Measurements from ENCODE around the gene GRIA1.
"Not testable (repeated sequence)": the region's sequence is repeated elsewhere in the genome, so short reads cannot be mapped to it uniquely, and the experiment has no call there.

Gene GRIA1

DNA sequence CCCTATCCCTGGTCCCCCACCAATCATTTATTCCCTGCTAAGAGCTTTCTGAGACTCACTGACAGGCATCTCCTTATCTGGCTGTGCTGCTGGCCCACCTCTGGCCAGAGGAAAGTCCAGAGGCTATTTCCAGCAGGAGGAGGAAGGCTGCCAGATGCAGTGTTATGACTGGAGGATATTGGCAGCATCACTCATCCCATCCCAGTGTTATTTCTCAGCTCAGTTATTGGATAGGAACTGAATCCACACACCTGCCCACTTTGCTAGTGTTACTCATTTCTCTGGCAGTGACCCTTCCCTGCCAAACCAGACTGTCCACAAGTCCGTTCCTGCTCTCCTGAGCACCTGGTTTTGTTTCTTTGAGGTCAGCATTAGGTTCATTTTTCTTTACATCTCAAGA, 228.2 kb downstream of the GRIA1 start:
- no peak for DNase-seq (ENCODE audit: low read depth)

DNA sequence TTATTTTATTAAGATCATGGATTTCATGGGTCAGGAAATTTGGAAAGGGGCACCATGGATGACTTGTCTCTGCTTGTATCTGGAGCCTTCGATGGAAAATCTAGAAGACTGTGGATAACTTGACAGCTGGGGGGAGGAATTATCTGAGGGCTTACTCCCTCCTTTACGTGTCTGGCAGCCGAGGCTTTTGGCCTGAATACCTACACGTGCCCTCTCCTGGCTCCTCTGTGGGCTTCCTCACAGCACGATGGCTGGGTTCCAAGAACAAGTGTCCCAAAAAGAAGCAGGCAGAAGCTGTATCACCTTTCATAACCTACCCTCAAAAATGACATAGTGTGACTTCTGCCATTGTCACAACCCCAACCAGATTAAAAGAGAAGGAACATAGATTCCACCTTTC, 228.9 kb downstream of the GRIA1 start:
- no peak for DNase-seq (ENCODE audit: low read depth)

DNA sequence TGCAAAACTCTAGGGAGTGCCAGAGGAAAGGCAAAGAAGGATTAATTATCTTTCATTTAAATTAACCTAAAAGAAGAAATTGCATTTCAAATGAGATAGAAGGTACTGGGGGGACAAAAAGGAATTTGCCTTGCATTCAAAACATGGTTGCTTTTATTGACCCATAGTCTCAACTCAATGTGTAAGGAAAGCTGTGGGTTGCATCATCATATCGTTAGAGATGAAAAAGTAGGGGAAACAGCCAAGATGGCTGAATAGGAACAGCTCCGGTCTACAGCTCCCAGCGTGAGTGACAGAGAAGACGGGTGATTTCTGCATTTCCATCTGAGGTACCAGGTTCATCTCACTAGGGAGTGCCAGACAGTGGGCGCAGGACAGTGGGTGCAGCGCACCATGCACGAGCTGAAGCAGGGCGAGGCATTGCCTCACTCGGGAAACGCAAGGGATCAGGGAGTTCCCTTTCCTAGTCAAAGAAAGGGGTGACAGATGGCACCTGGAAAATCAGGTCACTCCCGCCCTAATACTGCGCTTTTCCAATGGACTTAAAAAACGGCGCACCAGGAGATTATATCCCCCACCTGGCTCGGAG, 232.6 kb downstream of the GRIA1 start:
- DNase-seq (ENCODE audit: low read depth), result not testable (repeated sequence)

DNA sequence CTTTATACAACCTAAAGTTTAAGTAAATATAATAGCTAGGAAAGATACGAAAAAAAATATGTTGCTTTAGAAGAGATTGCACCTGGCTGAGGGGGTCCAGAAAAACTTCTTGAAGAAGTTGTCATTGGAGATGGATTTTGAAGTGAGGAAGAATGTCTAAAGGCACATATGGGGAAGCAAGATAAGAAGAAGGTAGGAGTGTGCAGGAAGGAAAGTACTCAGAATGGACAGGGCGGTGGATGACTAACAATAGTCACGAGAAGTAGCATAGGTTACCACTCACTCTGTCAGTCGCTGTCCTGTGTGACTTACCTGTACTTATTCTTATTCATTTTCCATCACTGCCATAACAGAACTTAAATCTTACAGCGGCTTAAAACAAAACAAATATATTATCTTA, 251.6 kb downstream of the GRIA1 start:
- no peak for DNase-seq (ENCODE audit: low read depth)

DNA sequence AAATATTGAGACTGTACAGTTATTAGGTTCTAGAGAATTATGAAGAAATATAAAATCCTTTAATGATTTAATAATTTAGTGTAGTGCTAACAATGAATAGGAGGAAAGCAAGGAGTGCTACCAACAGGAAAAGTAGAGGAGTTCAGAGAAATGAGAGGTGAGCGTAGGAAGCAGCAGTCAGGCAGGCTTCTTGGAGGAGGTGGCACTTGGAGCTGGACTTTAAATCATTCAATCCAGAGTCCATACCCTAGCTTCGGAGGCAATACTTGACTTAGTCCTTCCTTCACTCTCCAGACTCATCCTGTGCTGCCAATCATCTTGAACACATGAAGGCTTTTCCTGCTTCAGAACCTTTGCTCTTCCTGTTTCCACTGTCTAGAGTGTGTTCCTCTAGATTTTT, 254.3 kb downstream of the GRIA1 start:
- DNase-seq (ENCODE audit: low read depth), result no peak

DNA sequence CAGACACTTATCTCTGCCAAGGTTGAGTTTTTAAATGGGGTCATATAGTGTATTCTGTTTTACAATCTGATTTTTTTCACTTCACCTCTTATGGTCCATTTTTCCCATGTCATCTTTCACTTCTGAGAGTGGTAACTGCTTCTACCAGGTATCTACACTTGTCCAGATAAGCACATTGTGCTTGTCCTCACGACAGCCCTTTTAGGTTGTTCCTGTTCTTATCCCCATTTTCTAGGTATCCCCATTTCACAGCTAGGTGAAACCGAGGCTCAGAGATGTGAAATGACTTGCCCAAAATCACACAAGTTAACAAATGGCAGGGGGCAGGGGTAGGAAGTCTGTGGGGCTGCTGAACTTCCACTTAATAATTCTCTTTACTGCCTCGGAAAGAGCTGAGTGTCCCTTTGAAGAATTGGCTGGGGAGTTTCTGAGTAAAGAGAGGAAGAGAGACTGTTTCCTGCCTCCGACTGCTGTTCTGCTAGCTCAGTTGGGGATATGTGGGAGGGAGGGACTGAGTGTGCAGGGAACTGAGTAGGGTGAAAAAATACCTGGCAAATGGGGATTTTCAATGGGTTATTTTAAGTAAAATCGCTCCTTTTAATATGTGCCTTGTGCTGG, 255.4 kb downstream of the GRIA1 start:
- no peak for DNase-seq (ENCODE audit: low read depth)

DNA sequence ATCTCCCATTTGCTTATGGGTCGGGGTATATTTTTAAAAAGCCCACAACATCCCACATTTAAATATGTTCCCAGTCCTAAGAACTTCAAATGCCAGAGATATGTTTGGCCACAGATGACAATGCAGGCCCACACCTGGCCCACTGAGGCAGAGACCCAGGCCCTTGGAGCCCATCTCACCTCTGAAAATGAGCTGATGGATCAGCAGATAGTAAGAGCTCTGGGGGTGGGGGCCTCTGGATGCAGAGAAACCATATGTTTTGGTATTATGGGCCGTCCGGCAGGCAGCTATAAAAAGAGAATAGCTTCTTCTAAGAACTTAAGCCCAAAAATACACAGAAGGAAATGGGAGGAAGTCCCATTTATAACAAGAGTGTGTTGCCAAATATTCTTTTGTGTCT, 256.0 kb downstream of the GRIA1 start:
- no peak for DNase-seq (ENCODE audit: low read depth)

DNA sequence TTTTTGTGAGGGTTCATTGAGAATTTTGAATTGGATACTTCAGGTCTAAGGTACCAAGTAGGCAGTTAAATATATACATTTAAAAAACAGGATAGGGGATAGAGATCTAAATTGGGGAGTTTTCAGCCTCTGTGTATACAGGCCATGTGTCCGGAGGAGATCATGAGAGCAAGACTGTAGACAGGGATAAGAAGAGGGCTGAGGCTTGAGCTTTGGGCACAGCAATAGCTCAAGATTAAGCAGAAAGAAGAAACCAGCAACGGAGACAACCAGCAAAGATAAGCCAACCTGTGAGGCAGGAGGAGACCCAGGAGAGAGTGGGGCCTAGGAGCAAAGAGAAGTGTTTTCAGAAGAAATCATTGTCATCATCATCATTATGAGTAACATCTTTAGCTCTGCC, 258.4 kb downstream of the GRIA1 start:
- no peak for DNase-seq (ENCODE audit: low read depth)

DNA sequence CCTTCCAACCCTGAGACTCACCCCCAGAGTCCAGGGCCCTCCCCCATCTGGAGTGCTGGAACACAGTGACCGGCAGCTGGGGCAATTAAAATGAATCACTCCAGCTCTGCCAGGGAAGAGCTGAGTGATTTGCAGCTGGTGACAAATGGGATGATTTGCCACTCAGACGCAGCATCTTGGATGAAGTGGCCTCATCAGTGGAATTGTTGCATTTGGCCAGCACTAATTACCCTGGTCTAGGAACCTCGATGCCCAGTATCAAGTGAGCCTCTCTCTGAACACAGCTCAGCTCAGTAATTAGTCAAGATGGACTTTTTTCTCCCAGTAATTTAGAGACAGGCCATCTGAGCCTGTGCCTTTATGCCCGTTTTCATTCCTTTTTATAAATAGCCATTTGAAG, 259.5 kb downstream of the GRIA1 start:
- no peak for DNase-seq (ENCODE audit: low read depth)

DNA sequence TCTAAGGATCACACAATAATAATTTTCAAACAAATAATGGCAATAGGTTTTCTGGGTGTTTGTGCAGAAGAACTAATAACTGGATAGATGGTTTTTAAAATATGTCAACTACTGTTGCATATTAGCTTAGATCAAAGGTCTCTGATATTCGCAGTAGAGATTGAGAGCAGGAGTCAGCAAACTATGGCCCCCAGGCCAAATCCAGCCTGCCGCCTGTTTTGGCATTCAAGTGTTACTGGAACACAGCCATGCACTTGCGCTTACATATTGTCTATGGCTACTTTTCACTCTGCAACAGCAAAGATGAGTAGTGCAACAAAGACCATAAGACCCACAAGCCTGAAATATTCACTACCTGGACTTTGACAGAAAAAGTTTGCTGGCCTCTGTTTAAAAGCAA, 260.8 kb downstream of the GRIA1 start:
- DNase-seq (ENCODE audit: low read depth), result no peak

DNA sequence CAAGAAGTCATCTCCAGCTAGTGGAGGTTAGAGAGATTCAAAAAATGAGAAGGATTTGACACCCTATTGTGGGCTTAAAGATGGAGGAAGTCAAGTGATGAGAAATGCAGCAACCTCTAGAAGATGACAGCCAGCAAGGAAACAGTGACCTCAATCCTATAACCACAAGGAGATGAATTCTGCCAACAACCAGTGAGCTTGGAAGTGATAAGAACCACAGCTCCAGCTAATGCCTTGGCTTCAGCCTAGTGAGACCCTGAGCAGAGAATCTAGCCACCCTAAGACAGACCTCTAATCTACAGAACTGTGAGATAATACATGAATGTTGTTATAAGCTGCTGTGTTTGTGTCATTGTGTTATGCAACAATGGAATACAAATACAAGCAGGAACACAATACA, 262.4 kb downstream of the GRIA1 start:
- DNase-seq (ENCODE audit: low read depth), result no peak

DNA sequence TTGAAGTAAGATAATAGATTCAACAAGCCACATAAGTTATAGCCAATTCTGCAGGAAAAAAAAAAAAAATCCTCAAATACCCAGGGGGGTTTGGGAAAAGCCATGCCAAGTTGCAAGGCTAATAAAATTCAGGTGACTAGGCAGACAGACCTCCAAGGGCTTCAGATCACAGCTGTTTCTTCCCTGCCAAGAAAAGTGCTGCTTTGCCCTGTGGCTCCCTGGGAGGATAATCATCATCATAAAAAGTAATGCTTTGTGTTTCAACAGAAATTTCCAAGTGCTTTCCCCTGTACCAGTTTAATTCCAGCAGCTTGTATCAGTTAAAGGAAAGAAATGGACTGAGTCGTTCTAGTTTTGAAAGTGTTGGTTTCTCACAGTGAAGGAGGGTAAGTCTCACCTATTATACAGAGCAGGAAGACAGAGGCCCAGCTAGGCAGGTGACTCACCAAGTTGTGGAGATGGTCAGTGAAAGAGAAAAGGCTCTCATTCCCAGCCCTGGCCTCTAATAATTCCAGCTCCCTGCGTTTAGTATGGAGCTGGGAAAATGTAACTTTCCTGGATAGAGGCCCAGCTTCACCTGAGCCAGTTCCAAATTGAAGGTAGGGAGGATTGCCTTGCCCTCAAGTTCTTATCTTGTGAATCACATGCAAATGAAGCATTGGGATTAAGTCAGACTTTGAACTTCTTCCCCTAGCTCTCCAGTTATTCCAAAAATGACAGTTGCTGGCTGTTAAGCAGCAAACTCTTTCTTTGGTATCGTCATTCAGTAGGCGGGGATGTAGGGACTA, 263.4 kb downstream of the GRIA1 start:
- DNase-seq (ENCODE audit: low read depth), result no peak

DNA sequence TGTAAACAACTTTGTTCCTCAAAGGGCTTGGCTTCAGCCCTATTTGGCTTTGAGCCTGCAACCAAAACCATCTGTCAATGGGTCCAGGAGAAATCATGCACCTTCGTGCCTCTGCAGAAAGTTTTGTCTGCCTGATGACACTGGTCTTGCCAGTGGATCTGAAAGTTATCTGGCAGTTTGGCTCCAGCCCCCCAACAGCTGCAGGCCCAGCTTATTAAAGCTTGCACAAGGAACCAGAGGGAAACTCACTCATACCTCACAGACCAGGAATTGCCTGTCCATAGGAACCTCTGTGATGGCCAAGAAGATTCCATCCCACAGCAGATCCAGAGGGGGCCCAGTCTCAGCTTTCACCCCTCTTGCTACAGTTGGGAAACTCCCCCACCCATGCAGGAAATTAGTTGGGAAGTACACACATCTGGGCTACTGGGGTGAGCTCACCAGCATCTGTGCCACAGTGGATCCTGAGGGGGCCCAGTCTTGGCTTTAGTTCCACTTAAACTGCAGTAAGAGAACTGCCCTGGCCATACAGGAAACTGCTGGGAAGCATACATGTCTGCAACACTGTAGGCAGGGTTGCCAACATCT, 265.5 kb downstream of the GRIA1 start:
- DNase-seq (ENCODE audit: low read depth), result no peak

DNA sequence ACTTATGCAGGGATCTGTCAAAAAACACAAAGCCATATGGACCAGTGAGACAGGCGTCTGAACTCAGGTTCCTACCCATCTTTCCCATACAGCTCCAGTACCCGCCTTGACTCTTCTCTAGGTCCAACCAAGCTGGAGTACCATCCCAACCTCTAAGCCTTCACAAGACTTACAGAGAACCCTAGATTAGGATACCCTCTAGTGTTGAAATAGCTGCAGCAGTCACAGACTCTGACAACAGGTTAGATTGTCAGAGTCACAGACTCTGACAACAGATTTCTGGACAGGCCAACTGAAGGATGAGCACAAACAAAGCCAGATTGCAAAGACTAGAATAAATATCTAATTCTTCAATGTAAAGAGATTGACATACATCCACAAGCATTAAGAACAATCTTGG, 266.1 kb downstream of the GRIA1 start:
- no peak for DNase-seq (ENCODE audit: low read depth)

DNA sequence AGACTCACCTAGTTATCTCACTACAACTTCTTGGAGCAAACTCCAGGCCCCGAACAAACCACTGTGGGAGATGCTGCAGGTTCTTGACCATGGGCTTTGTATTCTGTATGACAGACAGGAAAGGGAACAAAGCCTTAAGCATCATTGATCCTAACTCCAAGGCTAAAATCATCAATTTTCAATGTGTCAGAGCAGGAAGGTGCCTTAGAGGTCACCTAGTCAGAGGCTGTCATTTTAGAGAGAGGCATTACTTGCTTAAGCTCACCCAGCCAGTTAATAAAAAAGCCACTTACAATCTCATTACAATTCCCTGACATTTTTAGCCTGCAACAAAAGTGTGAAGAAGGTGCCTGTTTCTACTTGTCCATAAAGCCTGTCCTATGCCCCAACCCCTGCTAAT, 275.5 kb downstream of the GRIA1 start:
- no peak for DNase-seq (ENCODE audit: low read depth)

DNA sequence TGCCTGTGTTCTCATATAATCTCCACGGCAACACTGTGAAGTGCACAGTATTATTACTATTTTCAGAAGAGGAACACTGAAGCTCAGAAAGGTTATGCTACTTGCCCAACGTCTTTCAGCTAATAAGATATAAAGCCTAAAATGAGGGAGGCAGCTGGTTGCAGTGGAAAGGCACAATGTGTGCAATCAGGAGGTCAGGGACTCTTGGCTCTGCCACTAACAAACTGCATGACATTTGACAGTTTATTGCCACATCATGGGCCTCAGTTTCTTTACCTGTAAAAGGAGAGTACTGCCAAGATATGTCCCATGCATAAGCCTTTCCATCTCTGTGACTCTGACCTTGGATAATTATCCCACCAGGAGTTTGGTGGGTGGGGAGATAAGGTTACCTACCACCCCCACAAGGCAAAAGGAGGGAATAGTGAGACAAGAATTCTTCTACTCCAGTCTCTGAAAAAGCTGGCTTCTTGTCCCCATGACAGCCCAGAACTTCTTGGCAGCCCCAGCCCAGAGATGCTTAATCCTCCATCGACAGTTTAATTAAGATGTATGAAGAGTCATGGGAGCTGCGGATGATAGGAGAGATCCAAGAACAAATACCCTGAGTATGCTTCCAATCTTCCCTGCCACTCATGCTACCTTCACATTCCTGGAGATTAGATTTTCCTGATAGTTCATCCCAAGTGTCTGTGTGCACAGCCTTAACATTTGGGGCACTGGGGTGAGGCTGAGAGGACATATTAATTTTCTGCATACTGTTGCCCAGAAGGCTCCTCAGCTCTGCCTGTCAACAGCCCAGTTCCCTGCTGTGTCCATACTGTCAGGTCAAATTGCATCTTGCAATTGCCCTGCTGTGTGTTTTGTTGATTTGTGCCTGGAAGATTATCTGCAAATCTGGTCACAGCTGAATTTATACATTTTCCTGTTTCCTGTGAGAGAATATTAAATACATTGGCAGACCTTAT, 277.0 kb downstream of the GRIA1 start:
- no peak for DNase-seq (ENCODE audit: low read depth)

DNA sequence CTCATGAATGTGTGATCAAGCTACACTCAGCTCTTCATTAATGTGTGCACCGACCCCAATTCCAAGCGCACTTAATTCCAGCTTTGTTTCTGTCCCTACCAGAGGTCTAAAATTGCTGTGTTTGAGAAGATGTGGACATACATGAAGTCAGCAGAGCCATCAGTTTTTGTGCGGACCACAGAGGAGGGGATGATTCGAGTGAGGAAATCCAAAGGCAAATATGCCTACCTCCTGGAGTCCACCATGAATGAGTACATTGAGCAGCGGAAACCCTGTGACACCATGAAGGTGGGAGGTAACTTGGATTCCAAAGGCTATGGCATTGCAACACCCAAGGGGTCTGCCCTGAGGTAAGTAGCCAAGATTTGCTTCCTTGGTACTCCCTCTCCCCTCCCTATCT, 279.6 kb downstream of the GRIA1 start:
- no peak for DNase-seq (ENCODE audit: low read depth)

DNA sequence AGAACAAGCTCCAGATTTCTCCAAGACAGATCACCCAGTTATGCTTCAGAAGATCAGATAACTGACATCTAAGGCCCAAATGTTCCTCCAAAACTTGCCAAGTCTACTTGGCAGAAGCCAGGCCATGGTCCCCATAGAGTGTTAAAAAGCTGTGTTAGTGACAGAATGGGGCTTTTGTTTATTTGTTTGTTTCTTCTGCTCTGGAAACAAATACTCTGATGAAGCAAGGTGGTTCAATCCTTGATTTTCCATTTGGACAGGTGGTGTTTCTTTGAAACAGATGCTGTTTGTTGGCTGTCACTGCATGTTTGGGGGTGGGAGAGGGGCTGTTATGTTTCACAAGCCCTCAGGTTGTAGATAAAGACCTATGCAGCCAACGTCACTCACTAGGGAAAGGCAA, 284.2 kb downstream of the GRIA1 start:
- no peak for DNase-seq (ENCODE audit: low read depth)

DNA sequence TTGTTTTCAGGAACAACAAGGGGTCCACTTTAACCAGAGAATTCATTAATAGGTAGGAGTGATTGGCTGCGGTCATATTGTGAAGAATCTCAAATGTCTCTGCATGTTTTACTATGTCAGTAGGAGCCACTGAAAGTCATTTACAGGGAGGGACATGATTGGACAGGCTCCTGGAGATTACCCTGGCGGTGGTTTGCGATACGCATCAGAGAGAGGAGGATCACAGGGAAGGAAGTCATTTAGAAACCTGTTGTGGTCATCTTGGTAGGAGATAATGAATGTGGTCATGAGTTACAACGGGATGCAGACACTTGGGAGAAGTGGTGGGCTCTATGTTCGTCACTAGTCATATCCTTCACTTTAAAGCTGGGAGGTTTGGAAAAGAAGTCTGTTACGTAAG, 285.5 kb downstream of the GRIA1 start:
- no peak for DNase-seq (ENCODE audit: low read depth)

DNA sequence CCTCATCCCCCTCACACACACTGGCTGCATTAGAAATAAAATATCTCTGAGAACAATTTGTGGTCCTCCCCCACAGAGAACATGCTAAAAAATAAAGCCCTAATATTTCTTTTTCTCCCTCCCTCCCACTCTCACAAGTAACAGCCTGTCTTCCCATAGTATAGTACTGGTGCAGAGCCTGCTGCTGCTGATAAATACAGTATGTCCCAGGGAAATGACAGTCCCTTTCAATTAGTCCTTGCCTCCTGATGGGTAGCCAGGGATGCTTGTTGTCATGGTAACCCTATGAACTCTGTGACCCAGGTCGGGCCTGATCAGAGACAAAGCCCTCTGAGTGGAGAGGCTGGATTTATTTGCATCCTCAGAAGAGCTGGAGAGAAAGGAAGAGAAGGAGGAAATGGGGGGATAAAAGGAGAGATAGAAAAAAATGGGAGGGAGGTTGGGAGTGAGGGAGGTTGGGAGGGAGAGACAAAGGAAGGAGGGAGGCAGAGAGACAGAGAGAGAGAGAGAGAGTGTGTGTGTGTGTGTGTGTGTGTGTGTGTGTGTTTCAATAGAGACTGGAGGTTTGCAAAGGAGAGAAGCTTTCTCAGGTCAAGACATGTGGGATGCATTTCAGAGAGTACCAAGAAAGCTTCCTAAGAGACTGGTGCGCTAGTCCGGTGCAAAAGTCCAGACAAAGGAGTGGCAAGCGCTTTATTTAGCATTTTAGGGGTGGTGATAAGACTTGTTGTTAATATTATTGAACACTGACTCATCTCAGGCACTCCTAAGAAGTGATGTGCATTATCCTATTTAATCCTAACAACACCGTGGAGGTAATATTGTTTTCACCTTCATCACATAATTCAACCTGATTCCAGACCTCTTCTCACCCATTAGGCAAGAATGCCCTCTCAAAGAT, 287.5 kb downstream of the GRIA1 start:
- no peak for DNase-seq (ENCODE audit: low read depth)

DNA sequence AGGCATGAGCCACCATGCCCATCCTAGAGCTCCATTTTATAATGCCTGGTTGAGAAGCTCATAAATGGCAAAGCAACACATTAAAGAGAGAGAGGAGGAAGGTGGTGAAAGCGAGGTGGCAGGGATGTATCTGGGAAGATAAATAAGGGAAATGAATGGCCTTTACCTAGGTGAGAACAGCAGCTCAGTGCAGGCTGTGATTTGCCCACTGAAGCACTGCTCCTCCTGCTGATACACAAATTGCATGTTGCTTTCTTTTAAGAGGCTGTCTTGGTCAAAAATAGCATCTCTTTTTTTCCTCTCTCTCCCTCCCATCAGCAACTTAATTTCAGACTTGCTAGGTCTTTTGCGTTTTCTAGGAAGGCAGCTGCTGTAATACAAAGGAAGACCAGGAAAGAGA, 289.4 kb downstream of the GRIA1 start:
- no peak for DNase-seq (ENCODE audit: low read depth)
